GM10847 (cell line): ENCODE data around the gene MT1M.

Experiments used
- POLR2A ChIP-seq: IDR thresholded peaks from 2 replicates; pipeline ENCODE4 v1.6.1; 2011; ENCODE audit not compliant: insufficient read length; ENCODE audit errors: extremely low read depth

The MT1M gene

DNA sequence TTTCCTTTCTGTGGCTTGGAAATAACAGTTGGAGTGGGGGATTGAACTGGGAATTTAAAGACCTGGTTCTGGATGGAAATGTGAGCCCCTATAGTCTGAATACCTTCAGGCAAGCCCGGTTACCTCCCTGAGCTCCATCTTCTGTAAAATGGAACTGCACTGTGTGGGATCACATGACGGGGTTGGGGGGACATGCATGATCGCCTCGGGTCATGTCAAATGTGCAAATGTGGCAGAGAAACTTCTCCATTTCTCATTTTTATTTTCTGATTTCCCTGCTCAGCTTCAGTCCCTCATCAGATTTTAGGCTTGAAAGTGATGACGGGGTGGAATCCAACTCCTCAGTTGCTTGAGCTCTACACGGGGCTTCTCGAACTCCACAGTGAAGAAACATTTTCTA is 20.8 kb downstream of the MT1M start:
- no peak for TF ChIP-seq POLR2A

DNA sequence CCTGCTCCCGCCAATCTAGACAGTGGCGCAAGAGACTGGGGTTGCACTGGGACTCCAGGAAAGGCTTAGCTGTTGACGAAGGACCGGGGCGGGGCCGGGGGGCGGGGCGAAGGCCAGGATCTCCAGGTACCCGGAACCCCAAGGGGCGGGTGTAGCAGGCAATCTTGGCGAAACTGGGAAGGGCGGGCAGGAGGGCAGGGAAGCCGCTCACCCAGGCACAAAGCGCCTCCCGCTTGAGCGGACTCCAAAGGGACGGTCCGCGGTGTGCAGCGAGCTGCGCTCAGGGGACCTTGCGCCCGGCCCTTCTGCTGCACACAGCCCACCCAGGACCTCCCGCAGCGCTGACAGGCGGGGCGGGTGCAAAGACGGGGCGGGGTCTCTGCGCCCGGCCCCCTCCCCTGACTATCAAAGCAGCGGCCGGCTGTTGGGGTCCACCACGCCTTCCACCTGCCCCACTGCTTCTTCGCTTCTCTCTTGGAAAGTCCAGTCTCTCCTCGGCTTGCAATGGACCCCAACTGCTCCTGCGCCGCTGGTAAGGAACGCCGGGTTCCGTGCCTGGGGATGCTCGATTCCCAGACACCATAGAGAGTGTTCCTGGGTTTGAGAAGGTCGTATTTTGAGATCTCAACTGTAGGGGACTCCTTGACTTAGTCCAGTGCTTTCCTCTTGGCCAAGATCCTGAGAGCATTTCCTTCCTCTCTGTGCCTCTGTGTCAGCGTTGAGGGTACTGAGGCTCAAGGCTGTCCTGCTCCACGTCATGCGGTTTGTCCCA is 25.3 kb downstream of the MT1M start, which contains the start of gene MT1F:
MT1F (plus strand) TSS at position 405 of the 772 bp plus-strand sequence; CDS start at position 505, 100 bp downstream.
- TF ChIP-seq POLR2A, result no peak

DNA sequence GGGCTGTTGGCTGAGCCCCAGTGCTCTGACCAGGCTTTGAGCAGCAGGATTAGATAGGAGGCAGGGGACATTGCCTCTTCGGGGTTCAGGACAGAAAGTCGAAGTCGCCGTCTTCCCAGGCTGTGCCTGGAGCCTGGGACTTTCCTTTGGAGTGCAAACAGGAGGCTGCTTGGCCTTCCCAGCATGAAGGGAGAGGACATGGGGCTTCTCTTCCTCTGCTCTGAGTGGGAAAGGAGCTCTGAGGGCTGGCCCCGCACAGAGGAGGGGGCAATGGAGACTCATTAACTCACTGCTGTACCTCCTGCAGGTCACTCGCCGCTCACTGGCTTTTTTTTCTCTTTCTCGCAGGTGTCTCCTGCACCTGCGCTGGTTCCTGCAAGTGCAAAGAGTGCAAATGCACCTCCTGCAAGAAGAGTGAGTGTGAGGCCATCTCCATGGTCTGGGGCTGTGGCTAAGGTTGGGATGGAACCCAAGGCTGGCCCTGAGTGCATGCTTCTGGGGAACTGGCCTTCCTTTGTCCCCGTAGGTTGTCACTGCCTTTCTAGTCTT is 25.9 kb downstream of the MT1M start:
- no peak for TF ChIP-seq POLR2A

DNA sequence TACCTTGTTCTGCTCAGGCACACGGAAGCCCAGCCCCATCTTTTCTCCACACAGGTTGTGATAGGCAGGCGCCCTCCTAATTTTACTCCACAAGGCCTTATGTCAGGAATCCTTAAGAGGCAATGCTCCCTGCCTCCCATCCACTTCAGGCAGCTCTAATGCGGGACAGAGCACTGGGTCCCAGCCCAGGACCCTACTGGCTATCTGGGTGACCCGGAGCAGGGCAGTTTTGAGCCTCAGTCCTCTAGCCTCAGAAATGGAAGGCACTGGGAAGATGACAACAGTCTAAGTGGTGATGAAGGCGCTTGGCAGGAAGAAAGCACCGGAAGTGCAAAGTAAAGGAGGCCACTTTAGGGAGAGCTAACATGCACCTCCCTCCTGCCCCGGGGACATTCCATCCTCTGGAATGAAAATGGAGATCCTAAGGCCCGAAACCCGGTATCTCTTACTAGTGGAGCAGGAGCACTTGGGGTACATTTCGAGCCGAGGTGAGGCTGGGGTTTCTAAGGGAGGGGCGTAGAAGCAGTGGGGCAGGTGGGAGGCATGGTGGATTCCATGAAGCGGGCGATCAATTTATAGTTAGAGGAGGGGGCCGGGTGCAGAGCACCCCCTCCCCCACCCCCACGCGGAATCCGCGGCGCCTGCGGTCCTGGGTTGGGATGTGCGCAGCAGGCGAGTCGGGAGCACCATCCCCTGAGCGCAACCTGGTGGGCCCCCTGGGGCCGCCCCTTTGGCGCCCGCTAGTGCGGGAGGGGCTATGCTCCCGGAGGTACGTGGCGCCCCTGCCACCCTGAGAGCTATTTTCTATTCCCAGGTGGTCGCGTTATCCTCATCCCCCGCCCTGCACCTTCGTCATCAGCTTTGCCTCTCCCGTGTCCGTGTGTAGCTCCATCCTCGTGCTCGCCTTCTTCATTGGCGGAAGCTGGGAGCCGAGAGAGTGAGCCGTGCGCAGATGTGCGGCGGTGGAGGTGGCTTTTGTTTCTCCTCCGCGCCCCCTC is 30.2 kb downstream of the MT1M start:
- no peak for TF ChIP-seq POLR2A

DNA sequence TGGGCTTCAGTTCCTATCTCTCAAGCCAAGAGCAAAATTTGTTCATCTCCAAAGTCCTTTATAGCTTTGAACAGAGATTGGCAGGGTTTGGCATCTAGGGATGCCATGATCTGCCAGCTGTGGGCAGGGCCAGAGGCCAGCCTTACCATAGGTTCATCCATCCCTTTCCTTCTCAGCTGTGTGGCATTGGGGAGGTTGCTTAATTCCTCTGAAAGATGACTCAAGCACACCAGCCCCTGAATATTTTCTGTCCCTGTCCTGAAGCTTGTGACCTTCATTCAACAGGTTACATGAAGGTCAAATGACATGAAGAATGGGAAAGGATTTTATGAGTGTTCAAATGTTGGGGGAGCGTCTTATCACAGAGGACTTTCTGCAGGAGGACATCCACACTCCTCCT is 32.0 kb downstream of the MT1M start:
- TF ChIP-seq POLR2A, result no peak

DNA sequence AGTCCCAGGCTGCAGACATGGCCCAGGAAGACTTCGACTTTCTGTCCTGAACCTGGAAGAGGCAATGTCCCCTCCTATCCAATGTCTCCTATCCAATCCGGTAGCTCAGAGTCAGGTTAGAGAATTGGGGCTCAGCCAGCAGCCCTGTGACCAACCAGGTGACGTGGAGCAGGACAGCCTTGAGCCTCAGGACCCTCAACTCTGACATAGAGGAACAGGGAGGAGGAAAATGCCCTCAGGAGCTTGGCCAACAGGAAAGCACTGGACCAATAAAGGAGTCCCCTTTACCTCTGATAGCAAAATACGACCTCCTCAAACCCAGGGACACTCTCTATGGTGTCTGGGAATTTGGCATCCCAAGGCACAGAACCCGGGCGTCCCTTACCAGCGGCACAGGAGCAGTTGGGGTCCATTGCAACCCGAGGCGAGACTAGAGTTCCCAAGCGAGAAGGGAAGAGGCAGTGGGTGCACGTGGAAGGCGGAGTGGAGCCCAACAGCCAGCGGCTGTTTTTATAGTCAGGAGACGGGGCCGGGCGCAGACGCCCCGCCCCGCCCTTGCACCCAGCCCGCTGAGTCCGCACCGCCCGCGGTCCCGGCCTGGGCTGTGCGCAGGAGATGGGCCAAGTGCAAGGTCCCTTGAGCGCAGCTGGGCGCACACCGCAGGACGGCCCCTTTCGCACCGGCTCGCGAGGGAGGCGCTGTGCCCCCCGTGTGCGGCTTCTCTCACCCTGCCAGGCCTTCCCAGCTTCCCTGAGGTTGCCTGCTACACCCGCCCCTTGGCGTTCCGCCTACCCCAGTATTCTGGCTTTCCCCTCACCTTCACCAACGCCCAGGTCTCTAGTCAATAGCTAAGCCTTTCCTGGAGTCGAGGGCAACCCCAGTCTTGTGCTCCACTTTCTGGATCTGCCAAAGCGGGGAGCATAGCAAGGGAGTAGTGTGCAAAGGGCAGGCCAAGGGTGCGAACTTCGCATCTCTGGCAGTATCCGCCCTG is 35.4 kb downstream of the MT1M start, which contains the start of gene MT1G:
MT1G (minus strand) TSS at position 485 of the 991 bp plus-strand sequence; CDS start at position 413, 72 bp downstream.
- TF ChIP-seq POLR2A, result no peak

DNA sequence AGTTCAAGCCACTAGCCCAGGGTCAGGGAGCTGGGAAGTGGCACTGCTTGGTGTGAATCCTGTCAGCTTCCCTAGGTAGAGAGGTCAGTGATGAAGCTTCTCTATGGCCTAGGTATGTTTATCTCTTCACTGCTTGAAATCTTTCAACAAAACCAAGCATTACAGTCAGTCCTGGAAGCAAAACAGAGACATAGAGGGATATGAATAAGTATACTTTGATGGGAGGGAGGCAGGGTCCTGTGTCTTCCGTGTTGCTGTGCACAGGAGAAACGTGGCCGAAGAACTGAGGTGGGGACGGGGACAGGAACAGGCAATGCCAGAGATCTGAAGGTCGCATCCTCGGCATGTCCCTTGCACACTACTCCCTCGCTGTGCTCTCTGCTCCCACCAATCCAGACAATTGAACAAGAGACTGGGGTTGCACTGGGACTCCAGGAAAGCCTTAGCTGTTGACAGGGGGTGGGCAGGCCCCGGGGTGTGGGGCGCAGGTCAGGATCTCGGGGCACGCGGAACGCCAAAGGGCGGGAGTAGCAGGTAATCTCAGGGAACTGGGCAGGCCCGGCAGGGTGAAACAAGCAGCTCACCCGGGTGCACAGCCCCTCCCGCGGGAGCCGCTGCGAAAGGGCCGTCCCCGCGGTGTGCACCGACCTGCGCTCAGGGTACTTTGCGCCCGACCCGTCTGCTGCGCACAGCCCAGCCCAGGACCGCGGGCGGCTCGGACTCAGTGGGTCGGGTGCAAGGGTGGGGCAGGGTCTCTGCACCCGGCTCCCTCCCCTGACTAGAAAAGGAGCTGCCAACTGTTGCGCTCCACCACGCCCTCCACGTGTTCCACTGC is 36.8 kb downstream of the MT1M start, which contains the start of gene MT1H:
MT1H (plus strand) TSS at position 810 of the 835 bp plus-strand sequence. CDS start 71 bp downstream, outside the sequence.
- no peak for TF ChIP-seq POLR2A

DNA sequence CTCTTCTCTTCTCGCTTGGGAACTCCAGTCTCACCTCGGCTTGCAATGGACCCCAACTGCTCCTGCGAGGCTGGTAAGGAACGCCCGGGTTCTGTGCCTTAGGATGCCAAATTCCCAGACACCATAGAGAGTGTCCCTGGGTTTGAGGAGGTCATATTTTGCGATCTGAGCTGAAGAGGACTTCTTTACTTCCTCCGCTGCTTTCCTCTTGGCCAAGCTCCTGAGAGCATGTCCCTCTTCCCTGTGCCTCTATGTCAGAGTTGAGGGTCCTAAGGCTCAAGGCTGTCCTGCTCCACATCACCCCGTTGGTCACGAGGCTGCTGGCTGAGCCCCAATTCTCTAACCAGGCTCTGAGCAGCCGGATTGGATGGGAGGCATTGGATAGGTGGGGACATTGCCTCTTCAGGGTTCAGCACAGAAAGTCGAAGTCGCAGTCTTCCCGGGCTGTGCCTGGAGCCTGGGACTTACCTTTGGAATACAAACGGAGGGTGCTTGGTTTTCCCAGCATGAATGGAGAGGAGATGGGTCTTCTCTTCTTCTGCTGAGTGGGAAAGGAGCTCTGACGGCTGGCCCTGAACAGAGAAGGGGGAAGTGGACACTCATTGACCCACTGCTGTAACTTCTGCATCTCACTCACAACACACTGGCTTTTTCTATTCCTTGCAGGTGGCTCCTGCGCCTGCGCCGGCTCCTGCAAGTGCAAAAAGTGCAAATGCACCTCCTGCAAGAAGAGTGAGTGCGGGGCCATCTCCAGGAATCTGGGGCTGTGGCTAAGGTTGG is 37.6 kb downstream of the MT1M start:
- TF ChIP-seq POLR2A, result no peak

DNA sequence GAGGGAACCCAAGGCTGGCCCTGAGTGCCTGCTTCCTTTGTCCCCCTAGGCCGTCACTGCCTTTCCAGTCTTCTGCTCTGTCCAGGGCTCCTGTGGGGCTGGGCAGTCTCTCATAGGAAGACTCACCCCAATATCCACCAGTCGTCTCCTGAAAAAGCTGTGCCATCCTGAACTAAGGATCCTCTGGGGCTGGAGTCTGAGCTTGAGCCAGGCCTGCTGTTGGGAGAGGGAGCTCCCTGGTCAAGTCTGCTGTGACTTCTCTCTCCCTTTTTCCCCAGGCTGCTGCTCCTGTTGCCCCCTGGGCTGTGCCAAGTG is 38.1 kb downstream of the MT1M start:
- no peak for TF ChIP-seq POLR2A

DNA sequence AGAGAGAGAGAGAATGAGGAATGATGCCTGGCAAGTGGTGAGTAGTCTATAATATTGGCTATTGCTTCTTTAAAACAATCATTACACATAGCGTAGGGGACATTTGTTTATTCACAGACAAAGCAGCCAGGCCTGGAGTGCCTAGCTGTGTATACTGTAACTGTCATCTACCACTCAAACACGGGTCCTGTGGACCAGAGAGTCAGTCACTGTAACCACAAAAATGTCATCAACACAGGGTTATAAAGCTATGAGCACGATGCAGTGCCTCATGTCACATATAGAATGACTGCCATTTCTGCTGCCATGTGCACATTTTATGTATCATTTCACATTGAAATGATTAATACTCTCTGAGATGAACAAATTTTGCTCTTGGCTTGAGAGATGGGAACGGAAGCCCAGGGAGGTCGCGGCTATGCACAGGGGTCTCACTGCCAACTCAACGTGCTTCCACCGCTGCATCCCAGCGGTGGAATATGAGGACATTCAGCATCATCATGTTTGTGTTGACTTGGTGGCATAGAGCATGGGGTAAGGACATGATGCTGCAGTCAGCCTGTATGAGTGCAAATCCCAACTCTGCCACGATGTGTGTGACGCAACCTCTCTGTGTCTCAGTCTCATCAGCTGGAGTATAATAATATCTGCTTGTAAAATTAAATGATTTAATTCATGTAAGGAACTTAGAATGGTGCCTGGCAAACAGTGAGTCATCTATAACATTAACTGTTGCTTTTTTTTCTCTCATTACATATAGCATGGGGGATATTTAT is 40.5 kb downstream of the MT1M start:
- TF ChIP-seq POLR2A, result no peak

DNA sequence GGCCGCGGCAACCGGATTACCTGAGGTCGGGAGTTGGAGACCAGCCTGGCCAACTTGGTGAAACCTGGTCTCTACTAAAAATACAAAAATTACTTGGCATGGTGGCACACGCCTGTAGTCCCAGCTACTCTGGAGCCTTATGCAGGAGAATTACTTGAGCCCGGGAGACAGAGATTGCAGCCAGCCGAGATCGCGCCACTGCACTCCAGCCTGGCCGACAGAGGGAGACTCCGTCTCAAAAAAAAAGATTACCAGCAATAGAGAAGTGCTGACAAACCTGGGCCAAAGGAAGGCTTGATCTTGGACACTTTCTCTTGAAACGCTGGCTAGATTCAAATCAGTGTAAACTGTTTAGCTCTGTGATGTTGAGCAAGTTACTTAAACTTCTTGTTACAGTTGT is 41.5 kb downstream of the MT1M start:
- no peak for TF ChIP-seq POLR2A

DNA sequence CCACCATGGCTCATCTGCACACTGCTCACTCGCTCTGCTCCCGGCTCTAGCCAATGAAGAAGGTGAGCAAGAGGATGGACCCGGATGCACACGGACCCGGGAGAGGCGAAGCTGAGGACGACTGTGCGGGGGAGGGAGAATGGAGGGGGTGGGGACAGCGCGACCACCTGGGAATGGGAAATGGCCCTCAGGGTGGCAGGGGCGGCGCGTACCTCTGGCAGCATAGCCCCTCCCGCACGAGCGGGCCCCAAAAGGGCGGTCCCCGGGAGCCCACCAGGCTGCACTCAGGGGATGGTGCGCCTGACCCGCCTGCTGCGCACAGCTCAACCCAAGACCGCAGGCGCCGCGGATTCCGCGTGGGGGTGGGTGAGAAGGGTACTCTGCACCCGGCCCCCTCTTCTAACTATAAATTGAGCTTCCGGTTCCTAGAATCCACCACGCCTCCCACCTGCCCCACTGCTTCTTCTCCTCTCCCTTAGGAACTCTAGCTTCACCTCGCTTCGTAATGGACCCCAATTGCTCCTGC is 43.3 kb downstream of the MT1M start:
- TF ChIP-seq POLR2A, result no peak
